OCI-LY7 (cell line): Measurements from ENCODE around the gene RREB1. TPM values are rescaled to one million over a fixed set of nuclear protein-coding genes. Genes with fewer than 3 reads are reported as not detected.

Source experiments
- BruUV-seq: library from RNA; stranded (reverse); fragments of 400-500 nt; replicated peaks from 2 replicates; lab custom pipeline; 2021; lab: Mats Ljungman, UMichigan
- CTCF ChIA-PET: fragments of 300-600 bp; sonication (Branson Sonifier 250); formaldehyde crosslinking; loops from one replicate; lab custom pipeline; 2022; ENCODE audit warnings: antibody characterized with exemption; ENCODE audit not compliant: unreplicated experiment; lab: Charles Lee
- POLR2A ChIA-PET: fragments of 300-600 bp; sonication (Branson Sonifier 250); formaldehyde crosslinking; loops from one replicate; lab custom pipeline; 2022; ENCODE audit warnings: antibody characterized with exemption; lab: Charles Lee
- DNase-seq: peaks from one replicate; pipeline ENCODE4 v3.0.0-alpha.2; 2015; ENCODE audit warnings: low spot score
- H2AFZ ChIP-seq: fragments of 200-600 bp; sonication (generic), shearing (Covaris generic); 2 replicates; pipeline ENCODE4 v1.6.1; 2014; ENCODE audit warnings: mild to moderate bottlenecking, antibody characterized with exemption, low read length, moderate library complexity
- H3K27ac ChIP-seq: fragments of 200-600 bp; sonication (generic); 2 replicates; pipeline ENCODE4 v1.5.1; 2014; ENCODE audit warnings: mixed run types, low read depth, mild to moderate bottlenecking, moderate library complexity, low read length, inconsistent platforms; ENCODE audit not compliant: poor library complexity, severe bottlenecking
- H3K36me3 ChIP-seq: fragments of 200-600 bp; sonication (generic); 2 replicates; pipeline ENCODE4 v1.6.1; 2014; ENCODE audit warnings: mild to moderate bottlenecking, antibody characterized with exemption, low read length, moderate library complexity, mixed read lengths; ENCODE audit not compliant: insufficient read depth
- H3K4me1 ChIP-seq: fragments of 200-600 bp; sonication (generic); 2 replicates; pipeline ENCODE4 v1.5.1; 2014; ENCODE audit warnings: mild to moderate bottlenecking, low read length; ENCODE audit not compliant: insufficient read depth, poor library complexity, severe bottlenecking
- H3K4me2 ChIP-seq: fragments of 200-600 bp; sonication (generic); 2 replicates; pipeline ENCODE4 v1.6.1; 2014; ENCODE audit warnings: mild to moderate bottlenecking, low read length
- H3K4me3 ChIP-seq: fragments of 200-600 bp; sonication (generic); 2 replicates; pipeline ENCODE4 v1.5.1; 2014; ENCODE audit warnings: mild to moderate bottlenecking, low read depth, low read length; ENCODE audit not compliant: poor library complexity, severe bottlenecking
- H3K79me2 ChIP-seq: fragments of 200-600 bp; sonication (generic); 2 replicates; pipeline ENCODE4 v1.6.1; 2016; ENCODE audit warnings: low read depth, mild to moderate bottlenecking, low read length, moderate library complexity, mixed read lengths; ENCODE audit not compliant: insufficient read depth
- H3K9me2 ChIP-seq: fragments of 200-600 bp; sonication (generic); 2 replicates; pipeline ENCODE4 v1.6.1; 2016; ENCODE audit warnings: mild to moderate bottlenecking, low read length, mixed read lengths; ENCODE audit not compliant: insufficient read depth
- H3K9me3 ChIP-seq: fragments of 200-600 bp; sonication (generic); 2 replicates; pipeline ENCODE4 v1.6.1; 2014; ENCODE audit warnings: mild to moderate bottlenecking, mixed run types, low read length, mixed read lengths
- H4K20me1 ChIP-seq: fragments of 200-600 bp; sonication (generic); 2 replicates; pipeline ENCODE4 v1.6.1; 2014; ENCODE audit warnings: mild to moderate bottlenecking, antibody characterized with exemption, low read length, moderate library complexity, mixed read lengths; ENCODE audit not compliant: insufficient read depth
- EZH2phosphoT487 ChIP-seq: fragments of 200-600 bp; sonication (generic); IDR thresholded peaks from 2 replicates; pipeline ENCODE4 v1.6.1; 2018; ENCODE audit warnings: low read depth, borderline replicate concordance, mild to moderate bottlenecking, mixed run types, antibody characterized with exemption, low read length, moderate library complexity, mixed read lengths
- intact Hi-C: fragments of 100-400 bp; cut with micrococcal nuclease; formaldehyde crosslinking; loops from one replicate; pipeline ENCODE4 v1.10.0; 2022; ENCODE audit not compliant: unreplicated experiment
- total RNA-seq, 2 experiments: library from RNA; depleted of rRNA in 1 of 2; stranded (reverse); fragments of >200 nt in 1 of 2; shearing (Covaris generic) in 1 of 2; gene quantifications; 2 replicates each; pipeline ENCODE4 v1.2.3, GENCODE V29; 2014 to 2022
- TF ChIP-seq, protein P1 (sequence below): fragments of 200-600 bp; sonication (generic); conservative IDR thresholded peaks from 2 replicates; pipeline ENCODE4 v1.5.1; 2014; ENCODE audit warnings: mild to moderate bottlenecking, antibody characterized with exemption, low read length, moderate library complexity, mixed read lengths

The RREB1 gene
- total RNA-seq, 2 experiments from 2014 or later: 4.4 to 7.1 TPM

DNA sequence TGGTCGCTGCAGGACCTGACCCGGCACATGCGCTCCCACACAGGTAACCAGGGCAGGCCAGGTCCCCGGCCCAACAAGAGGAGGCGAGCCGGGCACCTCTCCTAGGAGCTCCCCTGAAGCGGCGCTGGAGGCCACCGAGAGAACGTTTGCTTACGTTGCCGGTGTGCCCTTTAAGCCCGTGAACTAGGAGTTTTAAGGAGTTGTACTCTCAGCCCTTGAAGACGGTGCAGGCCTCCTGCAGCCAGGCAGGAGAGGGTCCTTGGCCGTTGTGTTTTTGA lies 139.4 kb downstream of the RREB1 start:
- BruUV-seq: no TSS peak
- Histone ChIP-seq H3K4me1 (peaks cover 14% of the 10 kb centered on the region), H2AFZ (no peak overlapping the region), H3K79me2 (no peaks in the 10 kb centered on the region), H3K4me2 (no peak overlapping the region), H3K36me3 (no peaks in the 10 kb centered on the region), H3K9me2 (no peaks in the 10 kb centered on the region), H4K20me1 (no peaks in the 10 kb centered on the region), H3K4me3 (no peak overlapping the region), H3K27ac (no peak overlapping the region), H3K9me3 (no peaks in the 10 kb centered on the region)
- no peak for DNase-seq
- ChIA-PET CTCF (interaction anchor here (0.6 kb wide), 1 partner anchor 116 kb away, joined by 4 read pairs; no protein-coding TSS in a partner anchor), POLR2A (no interaction called here)
- TF ChIP-seq, protein P1, sequence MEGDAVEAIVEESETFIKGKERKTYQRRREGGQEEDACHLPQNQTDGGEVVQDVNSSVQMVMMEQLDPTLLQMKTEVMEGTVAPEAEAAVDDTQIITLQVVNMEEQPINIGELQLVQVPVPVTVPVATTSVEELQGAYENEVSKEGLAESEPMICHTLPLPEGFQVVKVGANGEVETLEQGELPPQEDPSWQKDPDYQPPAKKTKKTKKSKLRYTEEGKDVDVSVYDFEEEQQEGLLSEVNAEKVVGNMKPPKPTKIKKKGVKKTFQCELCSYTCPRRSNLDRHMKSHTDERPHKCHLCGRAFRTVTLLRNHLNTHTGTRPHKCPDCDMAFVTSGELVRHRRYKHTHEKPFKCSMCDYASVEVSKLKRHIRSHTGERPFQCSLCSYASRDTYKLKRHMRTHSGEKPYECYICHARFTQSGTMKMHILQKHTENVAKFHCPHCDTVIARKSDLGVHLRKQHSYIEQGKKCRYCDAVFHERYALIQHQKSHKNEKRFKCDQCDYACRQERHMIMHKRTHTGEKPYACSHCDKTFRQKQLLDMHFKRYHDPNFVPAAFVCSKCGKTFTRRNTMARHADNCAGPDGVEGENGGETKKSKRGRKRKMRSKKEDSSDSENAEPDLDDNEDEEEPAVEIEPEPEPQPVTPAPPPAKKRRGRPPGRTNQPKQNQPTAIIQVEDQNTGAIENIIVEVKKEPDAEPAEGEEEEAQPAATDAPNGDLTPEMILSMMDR: no peak
- no peak for TF ChIP-seq EZH2phosphoT487
- intact Hi-C loops: no loop called here

DNA sequence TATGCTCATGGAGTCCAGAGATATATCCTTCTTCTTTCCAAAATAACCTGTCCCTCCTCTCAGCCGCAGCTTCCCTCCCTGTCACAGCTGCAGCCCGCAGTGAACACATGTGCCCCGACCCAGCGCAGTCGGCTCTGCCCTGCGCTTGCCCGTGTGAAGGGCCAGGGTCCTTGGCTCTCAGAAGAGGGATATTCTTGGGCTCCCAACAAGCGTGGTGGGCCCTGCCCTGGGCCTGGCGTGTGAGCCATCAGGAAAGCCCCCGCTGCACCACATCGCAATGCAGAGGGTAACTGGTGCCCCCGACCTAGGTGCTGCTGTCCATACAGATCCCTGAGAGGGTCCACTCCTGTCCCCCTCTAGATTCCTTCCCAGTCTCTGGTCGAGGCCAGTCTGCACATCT lies 140.1 kb downstream of the RREB1 start:
- BruUV-seq: no TSS peak
- no peaks in the 10 kb centered on the region for H3K9me3 ChIP-seq
- H3K4me1 ChIP-seq: peaks cover 14% of the 10 kb centered on the region
- H3K4me3 ChIP-seq: no peak overlapping the region
- no peak for DNase-seq
- TF ChIP-seq, protein P1: no peak
- no peak for TF ChIP-seq EZH2phosphoT487
- ChIA-PET POLR2A (no interaction called here), CTCF (no interaction called here)
- intact Hi-C loops: no loop called here
- no peak overlapping the region for H3K4me2 ChIP-seq
- no peaks in the 10 kb centered on the region for H3K9me2 ChIP-seq
- no peaks in the 10 kb centered on the region for H4K20me1 ChIP-seq
- no peak overlapping the region for H2AFZ ChIP-seq
- no peaks in the 10 kb centered on the region for H3K36me3 ChIP-seq
- no peak overlapping the region for H3K27ac ChIP-seq
- H3K79me2 ChIP-seq: no peaks in the 10 kb centered on the region

DNA sequence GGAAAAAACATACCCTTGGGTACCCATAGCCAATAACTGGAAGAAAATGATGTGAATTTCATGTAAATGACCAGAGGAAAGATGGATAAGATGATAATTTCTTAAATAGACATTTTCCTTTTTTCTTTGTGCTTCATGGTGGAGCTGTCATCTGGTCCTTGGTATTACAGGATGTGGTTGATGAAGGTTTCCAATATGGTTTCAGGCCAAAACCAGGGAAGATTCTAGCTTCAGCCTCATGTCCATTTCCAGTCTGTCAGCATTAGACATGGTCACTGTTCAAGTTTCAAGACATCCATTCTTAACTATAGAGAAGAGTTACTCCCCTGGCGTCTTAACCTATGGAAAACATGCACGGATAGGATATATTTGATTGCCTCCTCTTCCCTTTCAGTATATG lies 141.6 kb downstream of the RREB1 start:
- Histone ChIP-seq H4K20me1 (no peaks in the 10 kb centered on the region), H3K9me3 (no peaks in the 10 kb centered on the region), H2AFZ (no peak overlapping the region), H3K4me2 (no peak overlapping the region), H3K79me2 (no peaks in the 10 kb centered on the region), H3K9me2 (no peaks in the 10 kb centered on the region), H3K4me3 (no peak overlapping the region), H3K27ac (no peak overlapping the region), H3K36me3 (no peaks in the 10 kb centered on the region), H3K4me1 (peaks cover 11% of the 10 kb centered on the region)
- intact Hi-C loops: no loop called here
- DNase-seq: no peak
- TF ChIP-seq, protein P1: no peak
- TF ChIP-seq EZH2phosphoT487: no peak
- ChIA-PET CTCF (interaction anchor here (0.6 kb wide), 1 partner anchor 320 kb away, joined by 3 read pairs; no protein-coding TSS in a partner anchor), POLR2A (interaction anchor here (0.6 kb wide), 2 partner anchors 255 to 1452 kb away, joined by 3 to 4 read pairs; no protein-coding TSS in a partner anchor)
- BruUV-seq: no TSS peak
